ENCODE data around the gene LOXL4.
"Not testable (repeated sequence)": the region's sequence is repeated elsewhere in the genome, so short reads cannot be mapped to it uniquely, and the experiment has no call there.

The LOXL4 gene

DNA sequence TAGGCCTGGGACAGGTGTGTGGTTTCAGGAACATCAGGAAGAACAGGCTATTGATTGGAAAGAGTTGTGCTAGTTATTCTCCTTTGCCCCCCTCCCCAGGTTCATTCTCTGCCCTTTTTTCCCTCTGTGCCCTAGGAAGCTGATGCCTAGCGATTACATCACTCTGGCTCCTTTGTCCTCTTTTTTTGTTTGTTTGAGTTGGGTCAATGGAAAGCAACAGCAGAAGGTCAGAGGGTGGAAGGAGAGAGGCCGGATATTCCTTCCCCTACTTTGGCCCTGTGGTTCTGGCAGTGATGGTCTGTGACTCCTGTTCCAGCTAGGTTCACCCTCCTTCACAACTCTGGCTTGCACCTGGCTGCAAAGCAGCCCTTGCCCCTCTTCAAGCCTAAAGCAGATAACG is 18.9 kb downstream of the LOXL4 start:
- intact Hi-C loops (cut with DNase I), result no loop called here
- no peak for DNase-seq

DNA sequence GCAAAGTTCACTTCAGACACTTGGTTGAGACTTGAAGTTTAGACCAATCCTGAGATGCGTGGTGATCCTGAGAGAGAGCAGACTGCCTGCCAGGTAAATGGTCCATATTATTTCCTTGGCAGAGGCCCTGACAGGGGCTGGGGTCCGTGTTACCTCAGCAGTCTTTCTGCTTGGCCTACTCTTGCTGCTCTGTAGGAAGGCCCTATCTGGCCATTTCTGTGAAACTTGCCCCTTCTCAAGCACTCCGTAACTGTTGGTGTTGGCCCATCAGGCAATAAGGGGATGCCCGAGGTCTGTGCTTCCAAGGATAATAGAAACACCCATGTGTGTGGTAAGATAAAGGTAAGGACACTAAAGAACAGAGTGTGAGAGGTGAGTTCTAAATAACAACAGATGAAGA is 20.0 kb downstream of the LOXL4 start:
- intact Hi-C loops (cut with DNase I), result no loop called here
- DNase-seq, result no peak

DNA sequence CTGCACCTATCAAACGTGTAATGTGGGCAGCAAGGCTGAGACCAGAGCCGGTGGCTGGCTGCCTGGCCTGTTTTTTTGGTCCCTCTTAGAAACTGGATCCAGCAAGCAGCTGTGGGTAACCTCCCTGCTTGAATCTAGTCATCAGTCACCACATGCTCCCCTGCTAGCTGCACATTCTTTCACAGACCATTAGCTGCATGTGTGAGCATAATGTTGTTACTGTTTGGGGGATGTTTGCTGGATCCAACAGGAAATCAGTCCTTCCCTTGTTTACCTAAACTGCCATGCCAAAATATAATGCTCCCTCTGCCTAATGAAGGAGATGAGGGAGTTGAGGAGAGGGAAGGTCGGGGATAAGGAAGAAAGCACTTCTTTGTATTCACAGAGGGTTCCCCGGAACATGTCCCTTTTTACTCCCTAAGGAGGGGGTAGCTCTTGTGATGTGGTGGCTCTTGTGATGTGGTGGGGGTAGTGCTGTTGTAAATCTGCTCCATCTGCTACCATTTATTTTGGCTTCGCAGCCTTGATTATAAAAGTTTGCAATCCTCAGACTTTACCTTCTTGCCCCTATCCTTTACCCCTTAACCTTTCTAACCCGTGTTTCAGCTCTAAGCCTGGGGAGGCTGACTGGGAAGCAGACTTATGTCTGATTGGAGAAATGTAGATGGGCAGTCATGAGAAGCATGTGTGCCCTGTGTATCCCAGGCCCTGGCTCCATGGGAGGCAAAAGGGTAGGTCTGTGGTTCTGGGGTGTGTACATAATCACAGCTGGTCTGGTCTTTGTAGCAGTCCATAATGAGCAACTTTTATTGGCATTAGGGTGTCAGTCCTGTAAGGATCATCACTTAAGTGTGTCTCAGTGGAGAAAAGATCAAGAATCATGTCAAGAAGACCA is 20.8 kb downstream of the LOXL4 start:
- DNase-seq, result no peak
- intact Hi-C loops (cut with DNase I), result no loop called here

DNA sequence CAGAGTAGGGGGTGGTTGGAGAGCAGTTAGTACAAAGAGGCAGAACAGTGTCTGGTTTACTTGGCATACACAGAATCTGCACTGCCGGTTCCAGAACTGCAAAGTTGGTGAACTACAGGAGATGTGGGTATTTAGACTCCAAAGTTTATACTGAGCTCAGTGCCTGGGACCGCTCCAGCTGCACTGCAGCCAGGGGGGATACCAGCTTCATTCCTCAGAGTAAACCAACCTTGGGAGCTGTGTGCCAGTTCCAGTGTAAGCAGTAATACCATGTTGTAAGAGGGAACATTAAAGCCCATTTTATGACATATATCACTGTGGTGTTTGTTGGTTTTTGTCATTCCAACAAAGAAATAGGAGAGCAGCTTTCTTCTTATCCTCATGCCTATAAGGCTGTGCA is 23.4 kb downstream of the LOXL4 start:
- peak in 1 of 10 donors; percentile 45 for DNase-seq
- intact Hi-C loops (cut with DNase I), result loop anchor here (5.0 kb wide), 1 partner anchor 148 kb away; no protein-coding TSS in a partner anchor

DNA sequence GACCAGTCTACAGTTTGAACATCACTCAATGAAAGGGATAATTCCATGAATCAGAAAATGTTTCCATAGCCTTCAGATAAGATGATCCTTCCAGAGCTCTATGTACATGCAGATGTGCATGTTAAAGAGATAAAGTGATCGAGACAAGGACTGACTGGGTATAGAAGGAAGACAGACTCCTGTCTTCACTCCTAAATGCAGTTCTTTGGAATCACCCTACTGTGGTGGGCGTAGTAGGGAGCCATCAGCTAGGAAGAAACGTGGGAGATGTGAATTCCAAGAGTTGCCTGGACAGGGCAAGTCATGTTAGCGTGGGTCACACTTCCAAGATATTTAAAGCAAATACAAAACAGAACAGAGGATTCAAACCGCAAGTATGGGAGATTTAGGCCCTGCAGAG is 23.9 kb downstream of the LOXL4 start:
- DNase-seq, result no peak
- intact Hi-C loops (cut with DNase I), result loop anchor here (5.0 kb wide), 1 partner anchor 148 kb away; no protein-coding TSS in a partner anchor

DNA sequence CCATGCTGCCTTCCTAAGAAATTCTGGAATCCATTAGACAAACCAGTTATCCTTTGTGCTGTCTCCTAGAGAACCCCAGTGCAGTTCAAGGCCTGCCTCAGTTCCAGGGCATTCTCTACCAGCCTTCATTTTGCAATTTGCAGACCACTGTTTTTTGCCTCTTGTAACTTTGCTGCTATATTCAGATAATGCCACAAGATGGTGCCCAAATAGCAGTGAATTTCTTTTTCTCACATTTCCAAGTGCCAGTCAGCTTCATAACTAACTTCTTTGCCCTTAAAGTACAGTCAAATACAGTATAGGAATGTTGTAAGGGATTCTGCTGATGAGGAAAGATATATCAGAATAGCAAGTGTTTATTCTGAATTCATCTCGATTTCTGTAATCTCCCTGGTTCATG is 25.2 kb downstream of the LOXL4 start:
- intact Hi-C loops (cut with DNase I), result loop anchor here (1.0 to 5.0 kb wide), 2 partner anchors 66 to 149 kb away; no protein-coding TSS in a partner anchor

DNA sequence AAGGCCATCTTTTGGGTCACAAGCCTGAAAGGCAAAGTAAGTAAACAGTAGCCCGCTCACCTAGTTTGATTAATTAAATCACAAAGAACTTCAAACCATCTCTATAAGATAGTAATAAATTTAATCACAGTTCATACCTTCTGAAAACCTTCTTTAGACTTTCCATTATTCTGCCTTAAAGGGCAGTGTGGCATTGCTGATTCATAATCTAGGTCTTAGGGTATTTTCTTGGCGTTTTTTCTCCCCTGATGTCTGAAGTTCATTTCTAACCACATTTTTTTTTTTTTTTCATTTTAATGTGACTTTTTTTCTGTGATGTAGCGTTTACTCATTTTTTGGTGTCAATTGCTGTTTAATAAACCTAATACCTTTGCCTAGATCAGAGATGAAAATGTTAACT is 27.5 kb downstream of the LOXL4 start:
- intact Hi-C loops (cut with DNase I), result loop anchor here (5.0 kb wide), 1 partner anchor 152 kb away; no protein-coding TSS in a partner anchor
- no peak for DNase-seq

More for the DNA sequence above, 25.2 kb downstream of the LOXL4 start:
- DNase-seq, result no peak

DNA sequence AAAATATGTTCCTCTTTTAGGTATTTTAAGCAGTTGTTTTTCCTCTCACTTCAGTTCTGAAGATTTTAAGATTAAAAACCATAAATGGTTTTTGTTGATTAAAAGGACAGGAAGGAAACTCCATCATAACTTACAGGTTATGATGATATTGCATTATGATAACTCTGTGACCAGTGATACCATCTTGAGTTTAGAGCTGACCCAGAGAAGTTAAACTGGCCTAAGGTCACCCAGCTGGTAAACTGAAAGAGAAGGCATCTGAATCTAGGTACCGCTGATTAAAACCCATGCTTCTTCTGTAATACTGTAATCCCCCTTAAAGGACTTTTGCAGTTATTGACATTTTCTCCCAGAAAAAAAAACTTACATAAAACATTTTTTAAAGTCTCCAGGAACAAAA is 29.6 kb downstream of the LOXL4 start:
- no peak for DNase-seq
- intact Hi-C loops (cut with DNase I), result no loop called here

DNA sequence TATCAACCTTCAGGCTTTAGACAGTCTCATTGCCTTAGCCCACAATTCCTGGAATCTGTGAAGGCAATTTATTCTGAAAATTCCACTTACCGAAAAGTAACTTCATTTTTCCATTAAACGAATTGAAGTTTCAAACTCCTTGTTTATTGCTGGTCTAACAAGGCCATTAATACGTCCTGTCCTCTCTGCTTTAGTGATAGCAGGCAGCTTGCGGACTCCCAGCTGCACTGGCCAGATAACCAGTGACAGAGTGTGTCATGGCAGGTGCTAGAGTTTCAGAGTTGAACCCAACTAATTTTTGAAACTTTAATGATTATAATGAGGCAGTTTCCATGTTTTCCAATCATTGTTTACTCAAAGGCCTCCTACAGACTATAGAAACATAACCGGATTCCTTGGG is 31.1 kb downstream of the LOXL4 start:
- intact Hi-C loops (cut with DNase I), result no loop called here
- DNase-seq, result peak in 1 of 10 donors; percentile 39

DNA sequence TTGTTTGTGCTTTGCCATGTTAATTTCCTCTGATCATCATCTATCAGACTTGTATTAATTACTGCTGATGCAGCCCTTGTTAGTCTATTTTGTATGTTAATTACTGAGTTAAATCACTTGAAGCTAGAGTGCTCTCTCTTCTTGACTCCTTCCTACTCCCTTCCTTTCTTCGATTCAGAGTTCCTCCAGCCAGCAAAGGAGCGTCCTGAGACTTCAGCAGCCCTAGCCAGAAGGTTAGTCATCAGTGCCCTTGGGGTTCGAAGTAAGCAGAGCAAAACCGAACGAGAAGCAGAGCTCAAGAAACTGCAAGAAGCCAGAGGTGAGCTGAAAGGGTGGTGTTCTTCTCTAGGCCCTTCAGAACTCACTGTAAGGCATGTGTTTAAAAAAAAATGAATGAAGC is 32.1 kb downstream of the LOXL4 start:
- intact Hi-C loops (cut with DNase I), result no loop called here
- DNase-seq, result no peak

DNA sequence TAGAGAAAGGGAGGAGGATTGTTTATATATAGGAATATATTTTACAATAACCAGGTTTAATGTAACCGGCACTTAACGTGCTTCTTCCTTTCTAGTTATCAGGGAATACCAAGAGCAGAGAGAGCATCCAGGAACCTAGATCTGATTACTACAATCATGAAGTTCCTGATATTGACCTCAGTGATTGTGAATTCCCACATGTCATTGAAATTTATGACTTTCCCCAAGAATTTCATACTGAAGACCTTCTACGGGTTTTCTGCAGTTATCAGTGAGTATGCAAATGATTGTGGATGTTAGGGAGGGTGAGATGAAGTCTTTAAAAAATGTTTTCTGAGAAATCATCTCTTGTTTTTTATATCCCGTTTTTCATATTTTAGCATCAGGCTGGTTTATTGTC is 36.6 kb downstream of the LOXL4 start:
- DNase-seq, result no peak
- intact Hi-C loops (cut with DNase I), result no loop called here

DNA sequence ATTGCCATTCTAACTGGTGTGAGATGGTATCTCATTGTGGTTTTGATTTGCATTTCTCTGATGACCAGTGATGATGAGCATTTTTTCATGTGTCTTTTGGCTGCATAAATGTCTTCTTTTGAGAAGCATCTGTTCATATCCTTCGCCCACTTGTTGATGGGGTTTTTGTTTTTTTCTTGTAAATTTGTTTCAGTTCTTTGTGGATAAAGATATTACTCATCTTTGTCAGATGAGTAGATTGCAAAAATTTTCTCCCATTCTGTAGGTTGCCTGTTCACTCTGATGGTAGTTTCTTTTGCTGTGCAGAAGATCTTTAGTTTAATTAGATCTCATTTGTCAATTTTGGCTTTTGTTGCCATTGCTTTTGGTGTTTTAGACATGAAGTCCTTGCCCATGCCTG is 39.7 kb downstream of the LOXL4 start:
- DNase-seq; intact Hi-C loops (cut with DNase I): not testable (repeated sequence)

DNA sequence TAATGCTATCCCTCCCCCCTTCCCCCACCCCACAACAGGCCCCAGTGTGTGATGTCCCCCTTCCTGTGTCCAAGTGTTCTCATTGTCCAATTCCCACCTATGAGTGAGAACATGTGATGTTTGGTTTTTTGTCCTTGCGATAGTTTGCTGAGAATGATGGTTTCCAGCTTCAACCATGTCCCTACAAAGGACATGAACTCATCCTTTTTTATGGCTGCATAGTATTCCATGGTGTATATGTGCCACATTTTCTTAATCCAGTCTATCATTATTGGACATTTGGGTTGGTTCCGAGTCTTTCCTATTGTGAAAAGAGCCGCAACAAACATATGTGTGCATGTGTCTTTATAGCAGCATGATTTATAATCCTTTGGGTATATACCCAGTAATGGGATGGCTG is 40.3 kb downstream of the LOXL4 start:
- DNase-seq; intact Hi-C loops (cut with DNase I): not testable (repeated sequence)

DNA sequence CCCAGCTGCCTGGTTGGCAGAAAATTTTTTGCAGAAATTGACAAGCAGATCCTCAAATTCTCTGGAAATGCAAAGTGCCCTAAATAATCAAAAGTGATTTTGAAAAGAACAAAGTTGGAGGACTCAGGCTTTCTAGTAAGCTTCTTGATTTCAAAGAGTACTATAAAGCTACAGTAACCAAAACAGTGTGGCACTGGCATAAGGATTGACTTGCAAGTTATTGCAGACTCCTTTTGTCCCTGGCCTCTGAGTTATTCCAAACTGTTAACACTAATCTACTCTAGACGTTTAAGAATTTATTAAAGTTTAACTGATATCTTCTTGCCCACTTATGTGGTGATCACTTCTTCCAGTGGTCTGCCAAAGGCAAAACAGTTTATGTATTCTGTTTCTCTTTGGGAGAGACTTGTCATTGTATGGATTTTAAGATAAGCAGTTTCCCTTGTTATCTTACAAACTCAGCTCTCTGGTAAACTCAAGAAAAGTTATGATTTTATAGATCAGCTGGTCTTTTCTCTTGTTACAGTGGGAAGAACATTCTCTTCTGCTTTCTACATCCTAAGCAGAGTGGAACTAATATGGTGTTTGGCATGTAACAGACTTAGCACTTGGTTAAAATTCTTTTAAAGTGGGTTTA is 41.4 kb downstream of the LOXL4 start:
- intact Hi-C loops (cut with DNase I), result no loop called here
- DNase-seq, result no peak

DNA sequence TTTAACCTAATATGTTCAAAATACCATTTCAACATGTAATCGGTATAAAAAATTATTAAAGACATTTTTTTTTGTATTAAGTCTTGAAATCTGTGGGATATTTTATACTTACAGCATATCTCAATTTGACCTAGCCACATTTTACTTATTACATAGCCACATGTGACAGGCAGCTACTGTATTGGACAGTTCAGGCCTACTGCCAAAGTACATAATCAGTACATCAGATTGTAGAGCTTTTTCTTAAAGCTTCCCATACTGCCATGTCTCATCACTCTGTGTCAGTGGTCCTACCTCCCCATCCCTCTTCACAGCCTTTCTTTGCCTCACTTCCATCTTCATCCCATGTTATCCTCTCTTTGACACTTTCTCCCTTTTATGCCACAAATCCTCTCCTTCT is 43.0 kb downstream of the LOXL4 start:
- intact Hi-C loops (cut with DNase I), result no loop called here
- DNase-seq, result no peak

DNA sequence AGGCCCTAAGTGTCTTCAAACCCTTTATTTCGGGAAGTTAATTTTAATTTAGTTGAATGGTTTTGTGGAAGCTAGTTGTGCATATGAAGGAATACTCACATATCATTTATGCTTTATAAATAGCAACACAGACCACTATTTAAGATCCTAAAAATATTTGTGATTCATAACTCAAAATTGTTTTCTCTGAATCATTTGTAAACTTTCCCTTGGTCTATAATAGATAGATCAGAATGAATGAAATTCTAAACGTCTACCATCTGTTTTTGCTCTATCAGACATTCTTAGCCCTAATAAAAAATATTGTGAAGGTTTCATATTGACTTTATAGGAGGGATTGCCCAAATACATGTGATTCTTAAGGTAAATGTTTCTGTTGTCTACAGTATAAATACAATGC is 43.5 kb downstream of the LOXL4 start:
- DNase-seq, result no peak
- intact Hi-C loops (cut with DNase I), result no loop called here

DNA sequence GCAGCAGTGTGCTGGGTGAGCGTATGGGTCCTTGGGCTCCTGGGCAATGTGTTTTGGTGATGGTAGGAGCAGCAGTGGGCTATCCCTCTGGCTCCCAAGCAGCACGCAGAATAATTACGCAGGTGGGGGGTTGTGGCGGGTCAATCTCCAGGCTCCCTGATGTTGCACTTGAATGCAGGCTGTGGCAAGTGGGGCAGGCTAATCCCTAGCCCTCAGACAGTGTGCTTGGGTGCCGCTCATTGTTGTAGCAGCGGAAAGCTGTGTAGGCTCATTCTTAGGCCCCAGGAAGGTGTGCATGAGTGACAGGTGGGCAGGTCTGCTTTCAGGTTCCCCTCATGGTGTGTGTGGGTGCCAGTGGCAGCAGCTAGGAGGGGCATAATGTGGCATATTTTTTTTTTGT is 44.1 kb downstream of the LOXL4 start:
- no peak for DNase-seq
- intact Hi-C loops (cut with DNase I), result no loop called here

DNA sequence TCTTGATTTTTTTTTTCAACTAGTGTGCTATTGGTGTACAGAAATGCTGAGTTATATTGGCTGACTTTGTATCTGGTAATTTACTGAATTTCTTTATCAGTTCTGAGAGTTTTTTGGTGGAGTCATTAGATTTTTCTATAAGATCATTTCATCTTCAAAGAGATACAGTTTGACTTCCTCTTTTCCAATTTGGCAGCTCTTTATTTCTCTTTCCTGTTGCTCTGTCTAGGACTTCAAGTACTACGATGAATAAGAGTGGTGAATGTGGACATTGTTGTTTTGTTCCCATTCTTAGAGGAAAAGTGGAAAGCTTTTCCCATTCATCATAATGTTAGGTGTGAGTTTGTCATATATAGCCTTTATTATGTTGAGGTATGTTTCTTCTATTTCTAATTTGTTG is 50.2 kb downstream of the LOXL4 start:
- no peak for DNase-seq
- intact Hi-C loops (cut with DNase I), result no loop called here

DNA sequence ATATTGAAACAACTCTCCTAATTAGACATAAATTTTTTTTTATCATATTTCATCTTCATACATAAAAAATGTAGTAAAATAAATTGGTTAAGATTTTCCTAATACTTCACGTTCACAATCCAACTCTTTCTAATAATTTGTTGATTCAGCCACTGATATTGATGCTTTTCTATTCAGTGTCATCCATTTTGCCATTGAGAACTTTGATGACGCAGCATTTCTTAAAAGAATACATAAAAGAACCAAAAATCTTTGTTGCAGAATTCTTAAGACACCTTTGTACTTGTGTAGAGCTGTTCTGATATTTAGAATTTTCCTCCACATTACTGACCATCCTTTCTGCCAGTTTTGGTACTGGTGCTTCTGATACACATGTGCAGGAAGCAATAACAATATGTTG is 52.6 kb downstream of the LOXL4 start:
- DNase-seq, result no peak
- intact Hi-C loops (cut with DNase I), result no loop called here

DNA sequence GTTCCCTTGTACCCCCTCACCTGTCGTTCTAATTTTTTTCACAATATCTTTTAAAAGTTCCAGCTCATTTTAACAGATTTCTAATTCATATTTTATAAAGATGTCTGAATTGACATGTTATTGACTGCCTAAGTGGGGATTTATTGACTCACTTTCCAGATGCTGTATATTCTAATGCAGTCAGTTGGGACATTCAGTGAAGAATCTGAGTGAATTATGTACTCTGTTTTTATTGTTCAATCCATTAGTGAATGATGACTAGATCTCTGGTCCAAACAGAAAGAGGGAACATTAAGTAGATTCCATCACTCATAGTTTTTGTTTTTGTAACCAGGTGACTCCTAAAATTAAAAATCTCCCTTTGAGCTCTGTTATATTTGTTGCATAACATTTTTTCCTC is 54.3 kb downstream of the LOXL4 start:
- intact Hi-C loops (cut with DNase I), result no loop called here
- DNase-seq, result no peak

DNA sequence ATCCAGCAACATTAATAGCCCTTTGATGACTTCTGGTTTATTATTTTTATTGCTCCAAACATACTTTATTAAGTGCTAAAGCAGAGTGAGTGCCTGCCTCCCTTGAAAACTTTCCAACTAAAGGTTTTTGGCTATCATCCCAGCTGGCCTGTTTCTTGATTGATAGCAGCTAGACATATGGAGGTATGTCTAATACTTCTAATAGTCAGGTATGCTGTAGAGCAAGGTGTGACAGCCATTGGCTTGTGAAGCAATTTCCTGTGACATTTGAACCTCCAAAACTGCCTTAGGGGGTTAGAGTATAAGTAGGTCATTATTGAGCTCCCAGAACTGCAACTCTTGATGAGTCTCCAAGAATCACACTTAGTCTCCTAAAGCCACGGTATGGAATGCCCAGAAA is 55.8 kb downstream of the LOXL4 start:
- intact Hi-C loops (cut with DNase I), result no loop called here
- no peak for DNase-seq

DNA sequence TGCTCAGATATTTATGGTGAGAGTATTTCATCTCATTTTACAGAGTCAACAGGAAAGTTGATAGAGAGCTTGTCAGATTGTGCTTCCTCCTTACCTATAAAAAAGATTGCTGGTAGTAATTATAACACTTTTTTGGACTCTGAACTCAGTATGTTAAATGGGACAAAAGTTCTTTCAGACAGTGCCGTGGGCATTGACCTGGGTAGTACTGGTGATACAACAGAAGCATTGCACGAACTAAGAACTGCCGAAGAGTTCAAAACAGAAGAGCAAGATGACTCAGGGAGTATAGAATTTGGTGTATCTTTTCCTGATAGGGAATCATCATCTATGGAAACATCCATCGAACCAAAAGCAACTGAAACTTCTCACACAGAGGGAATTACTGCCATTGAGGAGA is 58.6 kb downstream of the LOXL4 start:
- intact Hi-C loops (cut with DNase I), result no loop called here

More for the DNA sequence above, 58.6 kb downstream of the LOXL4 start:
- DNase-seq, result no peak
